HS-27A (cell line): ENCODE measurements around the gene TMEM132C.

Source experiments
- DNase-seq: peaks from one replicate; pipeline ENCODE4 v3.0.0-alpha.2; 2012; ENCODE audit warnings: low read depth, missing footprints

The TMEM132C gene

GRCh38 chr12:128667193-128667592 lies 400.2 kb downstream of the TMEM132C start:
- DNase-seq = no peak

- no peak for DNase-seq
Observed at GRCh38 chr12:128671528-128672042, 404.6 kb downstream of the TMEM132C start.

DNA sequence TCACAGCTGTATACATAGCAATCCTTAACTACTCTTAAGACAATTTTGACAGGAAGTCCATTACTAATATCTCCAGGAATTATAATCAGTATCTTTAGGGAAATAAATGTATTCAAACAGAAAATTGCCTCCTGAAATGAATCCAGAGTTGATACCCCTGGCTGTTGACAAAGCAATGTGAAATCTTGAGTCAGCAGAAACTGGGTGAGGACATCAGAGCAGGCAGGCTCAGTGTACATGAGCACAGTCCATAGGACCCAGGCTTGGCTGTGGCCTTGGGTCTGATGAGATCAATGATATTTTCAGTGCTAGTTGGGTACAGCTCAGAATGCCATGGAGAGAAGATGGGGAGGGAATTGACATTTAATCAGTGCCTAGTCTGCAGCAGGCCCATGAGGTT lies 405.5 kb downstream of the TMEM132C start:
- no peak for DNase-seq

DNA sequence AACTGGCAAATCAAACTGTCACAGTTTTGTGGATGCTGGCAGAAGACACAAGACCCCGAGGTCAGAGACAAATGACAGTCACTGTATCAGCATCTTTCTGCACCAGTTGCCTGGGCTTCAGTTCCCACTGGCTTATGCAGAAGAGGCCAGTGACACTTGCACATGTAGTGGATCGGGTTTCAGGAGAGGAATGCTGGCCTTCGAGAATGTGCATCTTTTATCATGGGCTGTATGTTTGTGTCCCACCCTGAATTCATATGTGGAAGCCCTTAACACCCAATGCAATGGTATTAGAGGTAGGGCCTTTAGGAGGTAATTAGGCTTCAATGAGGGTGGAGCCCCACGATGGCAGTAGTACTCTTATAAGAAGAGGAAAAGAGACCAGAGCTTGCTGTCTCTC lies 405.9 kb downstream of the TMEM132C start:
- no peak for DNase-seq

GRCh38 chr12:128675576-128675975 lies 408.6 kb downstream of the TMEM132C start:
- DNase-seq = no peak

DNA sequence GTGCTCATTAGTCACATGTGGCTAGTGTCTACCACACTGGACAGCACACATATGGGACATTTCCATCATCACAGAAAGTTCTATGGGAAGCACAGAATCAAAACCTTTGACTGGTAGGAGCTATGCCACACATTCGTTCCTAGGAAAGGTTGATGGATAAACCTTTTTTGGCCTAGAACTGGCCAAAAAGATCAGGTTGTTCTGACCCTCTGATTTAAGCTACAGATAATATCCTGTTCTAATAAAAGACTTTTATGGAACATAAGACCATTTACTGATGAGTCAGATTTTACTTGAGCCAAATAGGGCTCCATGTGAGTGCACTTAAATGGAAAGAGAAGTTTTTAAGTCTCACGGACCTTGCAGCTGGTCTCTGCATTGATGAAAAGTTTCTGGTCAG lies 413.6 kb downstream of the TMEM132C start:
- DNase-seq = no peak

GRCh38 chr12:128682548-128683275 lies 415.7 kb downstream of the TMEM132C start:
- no peak for DNase-seq

DNA sequence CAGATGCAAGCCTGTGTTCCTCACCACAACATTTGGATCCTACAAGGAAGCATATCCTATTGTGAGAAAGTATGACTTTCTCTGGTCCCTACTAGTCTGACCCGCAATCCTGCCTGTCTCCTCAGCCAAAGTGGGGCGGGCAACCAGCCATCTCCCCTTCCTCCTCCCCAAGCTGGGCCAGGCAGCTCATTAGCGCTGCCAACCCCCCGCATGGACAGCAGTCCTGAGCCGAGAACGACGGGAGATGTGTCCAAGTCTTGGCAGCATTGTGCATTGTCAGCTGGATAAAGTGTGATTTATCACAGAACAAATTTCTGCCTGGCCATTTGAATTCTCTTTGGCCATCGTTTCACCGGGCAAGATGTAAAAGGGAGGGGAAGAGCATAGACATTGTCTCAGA lies 417.4 kb downstream of the TMEM132C start:
- DNase-seq = no peak

DNA sequence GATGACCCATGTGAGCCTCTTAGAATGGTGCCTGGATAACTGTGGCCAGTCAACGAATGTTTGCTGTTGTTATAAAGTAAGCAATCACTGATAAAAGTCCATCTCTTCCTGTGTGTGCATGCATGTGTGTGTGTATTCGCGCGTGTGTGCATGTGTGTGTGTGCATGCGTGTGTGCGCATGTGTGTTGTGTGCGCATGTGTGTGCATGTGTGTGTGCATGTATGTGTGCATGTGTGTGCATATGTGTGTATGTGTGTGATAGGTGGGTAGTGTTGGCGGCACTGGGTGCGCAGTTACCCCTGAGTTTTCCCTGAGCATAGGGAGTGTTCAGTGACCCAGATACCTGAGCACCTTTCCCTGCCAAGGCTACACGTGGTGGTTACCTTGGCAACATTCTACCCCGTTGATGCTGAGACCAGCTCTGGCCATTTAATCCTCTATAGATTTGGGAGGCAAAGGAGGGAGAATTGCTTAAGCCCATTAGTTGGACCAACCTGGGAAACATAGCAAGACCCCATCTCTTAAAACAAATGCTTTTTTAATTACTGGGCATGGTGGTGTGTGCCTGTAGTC lies 419.0 kb downstream of the TMEM132C start:
- no peak for DNase-seq

DNA sequence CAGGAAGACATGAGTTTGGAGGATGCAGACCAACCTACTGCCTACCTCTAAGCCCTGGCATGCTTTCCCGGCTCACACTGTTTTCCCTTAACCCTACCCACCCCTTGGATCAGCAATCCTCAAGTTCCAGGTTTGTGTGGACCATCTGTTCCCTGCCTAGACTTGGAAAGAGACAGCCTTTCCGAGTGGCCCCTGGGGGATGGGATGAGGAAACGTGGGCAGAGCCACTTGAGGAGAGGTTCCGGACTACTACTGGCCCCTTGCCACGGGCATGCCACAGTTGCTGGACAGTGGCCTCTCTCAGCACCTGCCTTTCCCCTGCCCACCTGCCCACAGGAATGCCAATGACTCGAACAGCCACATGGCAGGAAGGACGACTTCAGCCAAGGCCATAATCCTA lies 420.9 kb downstream of the TMEM132C start:
- DNase-seq = no peak

GRCh38 chr12:128690641-128691040 lies 423.7 kb downstream of the TMEM132C start:
- no peak for DNase-seq

DNA sequence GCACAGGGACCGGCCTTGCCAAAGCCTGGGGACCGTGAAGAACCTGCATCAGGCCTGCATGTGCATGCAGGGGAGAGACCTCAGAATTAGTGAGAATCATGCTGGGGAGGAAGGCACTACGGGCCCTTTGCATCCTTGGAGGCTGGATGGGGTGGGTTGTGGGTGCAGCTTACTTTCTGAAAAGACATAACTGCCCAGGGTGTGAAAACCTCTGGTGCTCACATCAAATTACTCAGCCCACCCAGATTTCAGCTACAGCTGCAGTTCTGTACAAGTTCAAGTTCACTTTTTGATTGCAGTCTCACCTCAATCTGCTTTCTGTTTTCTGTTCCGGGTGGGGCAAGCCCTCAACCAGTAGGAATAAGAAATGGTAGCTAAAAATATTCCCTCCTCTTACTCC lies 426.1 kb downstream of the TMEM132C start:
- DNase-seq = no peak

DNA sequence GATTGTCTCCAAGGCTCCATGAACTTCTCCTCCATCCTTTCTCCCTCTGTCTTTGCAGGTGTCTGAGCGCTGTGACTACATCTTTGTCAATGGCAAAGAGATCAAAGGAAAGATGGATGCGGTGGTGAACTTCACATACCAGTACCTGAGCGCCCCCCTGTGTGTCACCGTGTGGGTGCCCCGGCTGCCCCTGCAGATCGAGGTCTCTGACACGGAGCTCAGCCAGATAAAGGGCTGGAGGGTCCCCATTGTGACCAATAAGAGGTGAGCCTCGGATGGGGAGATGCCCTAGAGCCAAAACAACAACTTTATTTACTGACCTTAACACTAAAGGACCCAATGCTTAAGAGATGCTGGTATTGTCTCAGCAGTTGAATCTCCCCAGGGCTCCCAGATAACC lies 426.8 kb downstream of the TMEM132C start:
- DNase-seq = no peak

DNA sequence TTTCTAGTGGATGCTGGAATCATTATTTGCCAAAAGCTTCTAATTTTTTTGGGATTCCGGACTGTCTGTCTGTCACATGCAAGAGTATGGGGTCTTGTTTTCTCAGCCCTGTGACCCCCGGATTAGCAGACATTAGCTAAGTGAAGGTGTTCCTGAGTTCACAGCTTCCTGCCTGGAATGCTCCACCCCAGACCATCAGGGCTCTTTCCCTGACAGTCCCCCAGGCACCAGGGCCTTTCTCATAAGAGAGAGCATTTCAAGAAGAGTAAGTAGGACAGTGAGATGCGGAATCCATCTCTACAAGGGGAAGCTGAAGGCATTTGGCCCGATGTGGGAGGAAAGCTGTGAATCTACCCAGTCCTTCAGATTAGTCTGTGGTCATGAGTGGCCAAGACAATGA lies 427.5 kb downstream of the TMEM132C start:
- no peak for DNase-seq

DNA sequence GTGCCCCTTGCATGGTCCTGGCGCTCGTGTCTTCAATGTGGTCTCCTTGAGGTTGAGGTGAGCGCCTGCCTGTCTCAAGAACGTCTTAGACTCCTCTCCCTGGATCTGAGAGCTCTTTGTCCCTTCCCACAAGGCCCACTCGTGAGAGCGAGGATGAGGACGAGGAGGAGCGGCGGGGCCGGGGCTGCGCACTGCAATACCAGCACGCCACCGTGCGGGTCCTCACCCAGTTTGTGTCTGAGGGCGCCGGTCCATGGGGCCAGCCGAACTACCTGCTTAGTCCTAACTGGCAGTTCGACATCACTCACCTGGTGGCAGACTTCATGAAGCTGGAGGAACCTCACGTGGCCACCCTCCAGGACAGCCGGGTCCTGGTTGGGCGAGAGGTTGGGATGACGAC lies 428.7 kb downstream of the TMEM132C start:
- no peak for DNase-seq

- no peak for DNase-seq
Observed at GRCh38 chr12:128698301-128698972, 431.5 kb downstream of the TMEM132C start.

DNA sequence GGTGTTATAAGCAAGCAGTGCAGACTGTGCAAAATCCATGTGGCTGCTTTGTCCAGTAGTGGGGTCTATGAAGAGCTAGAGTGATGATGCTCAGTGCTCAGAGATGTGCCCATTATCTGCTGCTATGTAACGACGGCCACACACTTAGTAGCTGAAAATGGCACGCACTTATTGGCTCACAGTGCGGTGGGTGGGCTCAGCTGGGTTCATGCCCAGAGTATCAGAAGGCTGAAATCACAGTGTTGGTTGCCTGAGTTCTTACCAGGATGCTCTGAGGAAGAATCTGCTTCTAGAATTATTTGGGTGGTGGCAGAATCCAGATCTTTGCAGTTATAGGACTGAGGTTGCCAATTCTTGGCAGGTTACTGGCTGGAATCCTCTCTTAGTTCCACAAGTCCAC lies 432.1 kb downstream of the TMEM132C start:
- DNase-seq = no peak

DNA sequence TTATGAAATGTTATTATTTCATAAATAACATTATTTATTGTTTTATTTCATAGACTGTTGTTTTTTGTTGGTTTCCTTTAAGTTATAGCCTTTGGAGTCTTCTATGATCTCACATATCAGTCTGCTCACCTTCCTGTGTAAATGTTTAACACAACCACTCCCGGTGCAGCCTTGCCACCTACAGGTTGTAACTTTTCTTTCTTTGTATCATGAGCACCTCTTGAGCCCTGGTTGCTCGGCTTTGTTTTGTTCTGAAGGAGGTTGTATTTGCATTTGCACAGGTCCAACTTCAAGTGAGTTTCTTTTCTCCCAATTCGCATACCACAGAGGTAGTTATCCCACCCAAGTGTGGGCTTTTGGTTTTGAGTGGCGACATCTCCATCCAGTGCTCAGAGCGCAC lies 435.4 kb downstream of the TMEM132C start:
- DNase-seq = no peak

GRCh38 chr12:128705140-128705539 lies 438.2 kb downstream of the TMEM132C start:
- no peak for DNase-seq

DNA sequence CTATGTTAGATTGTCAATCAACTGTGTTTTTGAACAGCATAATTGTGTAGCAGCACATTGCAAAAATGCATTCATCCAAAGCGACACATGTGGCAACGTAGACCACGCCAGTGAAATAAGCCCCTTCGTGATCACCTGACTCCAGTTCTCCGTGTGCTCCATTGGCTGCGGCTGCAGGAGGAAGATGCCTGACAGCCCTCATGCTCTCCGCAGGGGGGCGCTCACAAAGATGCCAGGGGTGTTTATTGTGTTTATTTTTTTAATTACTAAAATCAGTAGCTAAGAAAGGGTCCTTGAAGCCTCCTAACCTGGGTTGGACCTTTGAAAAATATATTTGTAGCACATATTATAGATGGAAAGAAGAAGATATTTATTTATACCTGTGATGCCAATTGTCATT lies 440.5 kb downstream of the TMEM132C start:
- no peak for DNase-seq

- no peak for DNase-seq
Observed at GRCh38 chr12:128708789-128709188, 441.8 kb downstream of the TMEM132C start.

DNA sequence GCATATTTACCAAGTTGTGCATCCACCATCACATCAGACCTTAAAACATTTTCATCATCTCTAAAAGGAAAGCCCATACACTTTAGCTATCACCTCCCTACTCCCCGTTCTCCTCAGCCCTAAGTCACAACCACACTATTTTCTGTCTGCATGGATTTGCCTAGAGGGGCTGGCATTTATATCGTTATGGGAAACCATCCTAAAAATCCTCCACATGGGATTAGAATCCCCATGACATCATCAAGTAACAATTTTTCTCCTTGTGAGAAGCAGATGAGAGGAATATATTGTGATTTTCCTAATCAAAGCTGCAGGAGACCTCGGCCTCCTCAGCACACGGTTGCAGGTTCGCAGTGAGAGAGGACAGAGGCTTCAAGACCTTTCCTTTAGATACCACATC lies 442.7 kb downstream of the TMEM132C start:
- no peak for DNase-seq

GRCh38 chr12:128711486-128711885 lies 444.5 kb downstream of the TMEM132C start:
- no peak for DNase-seq
